Measurements from ENCODE around the gene GLYATL1. TPM values are rescaled to one million over a fixed set of nuclear protein-coding genes. Genes with fewer than 3 reads are reported as not detected.

Gene GLYATL1
- total RNA-seq, 1 experiment from 2014 or later, result not detected

DNA sequence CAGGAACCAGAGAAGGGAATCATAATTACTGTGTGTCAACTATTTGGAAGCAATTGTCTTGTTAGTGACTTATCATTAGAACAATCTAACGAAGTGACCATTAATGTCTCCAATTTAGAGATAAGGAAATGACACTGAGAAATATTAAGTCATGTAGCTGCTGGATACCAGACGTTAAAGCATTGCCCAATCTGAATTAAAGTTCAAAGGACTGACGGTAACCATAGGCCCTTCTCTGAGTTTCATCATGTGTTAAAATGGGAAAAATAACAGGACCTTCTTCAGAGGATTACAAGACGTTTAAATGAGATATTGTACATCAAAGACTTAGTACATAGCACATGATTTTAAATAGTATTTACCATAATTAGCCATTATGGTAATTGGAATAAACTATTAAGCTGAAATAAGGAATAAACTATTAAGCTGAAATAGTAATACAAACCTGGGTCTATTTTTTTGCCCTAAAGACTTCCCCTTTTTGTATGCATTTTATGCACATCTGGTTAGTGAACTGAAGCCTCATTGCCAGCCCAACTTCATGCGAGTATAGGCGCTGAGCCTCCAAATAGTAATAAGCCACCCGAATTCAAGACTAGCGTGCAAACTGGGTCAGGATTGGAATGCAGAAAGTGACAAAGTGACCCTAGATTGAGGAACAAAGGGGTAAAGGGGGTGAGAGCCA, 41.0 kb downstream of the GLYATL1 start:
- ATAC-seq, result no peak
- Histone ChIP-seq H3K79me2 (ENCODE audit: insufficient read depth, low read length) (no peaks in the 10 kb centered on the region), H3K9me3 (ENCODE audit: control insufficient read depth in 1 of 2, insufficient read depth in 1 of 2, low read depth in 1 of 2, low read length in 2 of 2) (no peaks in the 10 kb centered on the region), H2AFZ (ENCODE audit: low read depth, low read length, poor library complexity, severe bottlenecking) (no peak overlapping the region), H3K27me3 (ENCODE audit: insufficient read depth, low read length) (peaks cover 8% of the 10 kb centered on the region; the same call in 1 of the 2 replicates), H3K9me2 (ENCODE audit: insufficient read depth) (no peaks in the 10 kb centered on the region), H3K4me1 (ENCODE audit: control insufficient read depth in 1 of 2, insufficient read depth in 2 of 2, low read length in 2 of 2) (no peaks in the 10 kb centered on the region), H3K9ac (ENCODE audit: low read length) (no peak overlapping the region), H3K4me2 (ENCODE audit: low read length) (no peak overlapping the region), H3K36me3 (ENCODE audit: control insufficient read depth in 1 of 2, insufficient read depth in 2 of 2, low read length in 2 of 2) (no peaks in the 10 kb centered on the region), H3K4me3 (replicated peaks in 1 of 2; ENCODE audit: low read depth in 1 of 2, low read length in 2 of 2) (no peak overlapping the region), H4K20me1 (ENCODE audit: insufficient read depth) (no peaks in the 10 kb centered on the region), H3K27ac (ENCODE audit: low read depth, low read length) (no peak overlapping the region)
- DNase-seq (ENCODE audit: low read depth, low spot score), result no peak
- RAD21 ChIA-PET (ENCODE audit: low non-redundant PET in 1 of 2, low total read pairs in 2 of 2, uncharacterized antibody in 2 of 2, unreplicated experiment in 2 of 2), result no interaction called here
- BruUV-seq (replicated peaks), result no TSS peak
- intact Hi-C loops (cut with micrococcal nuclease), result no loop called here
- CTCF ChIA-PET, result no interaction called here
- POLR2A ChIA-PET, result no interaction called here
- TF ChIP-seq SRF (IDR thresholded peaks at IDR 0.05; ENCODE audit: low read depth) (no peak), CTCF (IDR thresholded peaks at IDR 0.05 in 2 of 3, conservative IDR thresholded peaks at IDR 0.05 in 1 of 3; ENCODE audit: borderline replicate concordance in 1 of 3, insufficient read depth in 1 of 3, low read depth in 2 of 3, low read length in 2 of 3) (no peak), RAD21 (IDR thresholded peaks at IDR 0.05; ENCODE audit: low read depth) (no peak), ELF1 (IDR thresholded peaks at IDR 0.05; ENCODE audit: borderline replicate concordance, low read depth) (no peak), JUND (IDR thresholded peaks at IDR 0.05) (no peak)

DNA sequence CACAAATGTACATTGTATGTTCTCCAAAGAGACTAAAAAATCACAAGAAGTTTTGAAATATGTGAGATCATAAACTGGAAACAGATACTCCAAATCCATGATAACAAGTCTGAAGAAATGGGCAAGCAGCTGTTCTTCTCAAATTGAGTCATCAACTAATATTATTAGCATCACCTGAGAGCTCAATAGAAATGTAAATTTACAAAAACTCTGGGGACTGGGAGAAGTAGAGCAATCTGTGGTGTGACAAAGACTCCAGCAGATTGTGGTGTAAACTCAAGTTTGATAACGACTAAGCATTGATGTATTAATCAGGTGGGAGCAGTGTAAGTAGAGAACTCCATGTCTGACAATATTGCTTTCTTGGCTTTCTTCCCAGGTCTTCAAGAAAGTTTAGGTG, 53.2 kb downstream of the GLYATL1 start:
- BruUV-seq (replicated peaks), result no TSS peak
- no peak for TF ChIP-seq REST (IDR thresholded peaks at IDR 0.05; ENCODE audit: low read depth)
- ChIA-PET RAD21 (ENCODE audit: low non-redundant PET in 1 of 2, low total read pairs in 2 of 2, uncharacterized antibody in 2 of 2, unreplicated experiment in 2 of 2) (no interaction called here), POLR2A (no interaction called here), CTCF (no interaction called here)
- Histone ChIP-seq H3K4me1 (ENCODE audit: control insufficient read depth in 1 of 2, insufficient read depth in 2 of 2, low read length in 2 of 2) (no peaks in the 10 kb centered on the region), H3K4me3 (replicated peaks in 1 of 2; ENCODE audit: low read depth in 1 of 2, low read length in 2 of 2) (no peak overlapping the region), H3K9ac (ENCODE audit: low read length) (no peak overlapping the region), H3K27ac (ENCODE audit: low read depth, low read length) (no peak overlapping the region), H3K79me2 (ENCODE audit: insufficient read depth, low read length) (no peaks in the 10 kb centered on the region), H3K36me3 (ENCODE audit: control insufficient read depth in 1 of 2, insufficient read depth in 2 of 2, low read length in 2 of 2) (no peaks in the 10 kb centered on the region), H3K9me3 (ENCODE audit: control insufficient read depth in 1 of 2, insufficient read depth in 1 of 2, low read depth in 1 of 2, low read length in 2 of 2) (no peaks in the 10 kb centered on the region), H3K4me2 (ENCODE audit: low read length) (no peak overlapping the region), H4K20me1 (ENCODE audit: insufficient read depth) (no peaks in the 10 kb centered on the region), H3K27me3 (ENCODE audit: insufficient read depth, low read length) (peaks cover 41% of the 10 kb centered on the region), H2AFZ (ENCODE audit: low read depth, low read length, poor library complexity, severe bottlenecking) (no peak overlapping the region), H3K9me2 (ENCODE audit: insufficient read depth) (no peaks in the 10 kb centered on the region)
- intact Hi-C loops (cut with micrococcal nuclease), result no loop called here
- ATAC-seq, result no peak
- no peak for DNase-seq (ENCODE audit: low read depth, low spot score)
